Measurements from ENCODE around the gene ITPR2. TPM values are rescaled to one million over a fixed set of nuclear protein-coding genes. Genes with fewer than 3 reads are reported as not detected.

Gene ITPR2
- total and polyA plus RNA-seq, 2 of the 8 experiments (the other 6 are each of a cell fraction or from before 2014, with no cell fraction given): 4.1 to 48.3 TPM

- Histone ChIP-seq H2BK15ac (ENCODE audit: low read length) (no peak overlapping the region), H3K56ac (replicated peaks; ENCODE audit: insufficient read length, low read depth, low read length) (no peak overlapping the region), H3K4ac (replicated peaks; ENCODE audit: insufficient read length, low read depth, low read length) (no peak overlapping the region), H3K23ac (ENCODE audit: insufficient read length) (no peak overlapping the region), H2BK120ac (replicated peaks; ENCODE audit: low read depth, low read length) (no peak overlapping the region), H4K8ac (ENCODE audit: extremely low read depth, insufficient read depth, low read length) (no peak overlapping the region), H2AK5ac (ENCODE audit: low read depth, low read length) (no peak overlapping the region), H4K20me1 (replicated peaks in 1 of 2; ENCODE audit: control insufficient read depth in 1 of 2, insufficient read depth in 2 of 2, low read length in 2 of 2) (no peaks in the 10 kb centered on the region), H3K79me2 (ENCODE audit: control insufficient read depth in 1 of 2, insufficient read depth in 2 of 2, low read length in 2 of 2) (peaks cover 0 to 10% of the 10 kb centered on the region in 2 experiments; a peak in 2 of 4 replicates), H3K27me3 (replicated peaks in 1 of 4; ENCODE audit: control insufficient read depth in 3 of 4, extremely low read depth in 1 of 4, insufficient read depth in 3 of 4, low read length in 3 of 4) (no peaks in the 10 kb centered on the region), H2AFZ (ENCODE audit: low read length) (no peak overlapping the region), H3K36me3 (ENCODE audit: control insufficient read depth in 2 of 4, insufficient read depth in 4 of 4, low read length in 3 of 4) (no peaks in the 10 kb centered on the region), H4K91ac (replicated peaks; ENCODE audit: insufficient read length, low read length) (no peak overlapping the region), H2BK20ac (ENCODE audit: low read length) (no peak overlapping the region), H3K23me2 (ENCODE audit: low read depth, low read length) (no peaks in the 10 kb centered on the region), H2BK12ac (ENCODE audit: low read depth, low read length) (no peak overlapping the region), H3K18ac (ENCODE audit: extremely low read depth, low read length) (no peak overlapping the region), H3K4me1 (replicated peaks in 1 of 4; ENCODE audit: control insufficient read depth in 3 of 4, insufficient read depth in 4 of 4, low read length in 3 of 4) (no peaks in the 10 kb centered on the region), H3K4me2 (ENCODE audit: insufficient read depth in 1 of 2, low read depth in 2 of 2, low read length in 2 of 2) (no peak overlapping the region), H3K9ac (replicated peaks in 1 of 4; ENCODE audit: extremely low read depth in 1 of 4, low read depth in 3 of 4, low read length in 3 of 4) (no peak overlapping the region), H3K9me3 (ENCODE audit: insufficient read depth in 2 of 2, low read depth in 1 of 2, low read length in 1 of 2) (no peaks in the 10 kb centered on the region), H2BK5ac (ENCODE audit: low read depth, low read length) (no peak overlapping the region), H3K4me3 (ENCODE audit: extremely low read depth in 1 of 4, insufficient read depth in 2 of 4, low read depth in 3 of 4, low read length in 4 of 4) (no peak overlapping the region), H3K79me1 (ENCODE audit: low read depth, low read length) (no peaks in the 10 kb centered on the region; the same call in 1 of the 2 replicates), H3K14ac (ENCODE audit: insufficient read length) (no peak overlapping the region), H3K27ac (ENCODE audit: low read depth, low read length) (no peak overlapping the region), H4K5ac (ENCODE audit: insufficient read length, low read depth, low read length) (no peak overlapping the region)
- DNase-seq (ENCODE audit: low read depth in 1 of 2, low spot score in 2 of 2): no peak
- whole genome bisulfite sequencing, 2 experiments (ENCODE audit: extremely low coverage in 1 of 2, insufficient coverage in 1 of 2, insufficient read length in 1 of 2, insufficient replicate concordance in 2 of 2, low coverage in 1 of 2, low lambda C conversion rate in 2 of 2, missing lambda C conversion rate in 1 of 2): 67% methylated on average over 4 of the region's 4 CpGs; no CpG with 5 or more reads in 1 of the 2 experiments
- TF ChIP-seq SIX5 (IDR thresholded peaks at IDR 0.05; ENCODE audit: low read depth, low read length): no peak
- no peak for TF ChIP-seq TAF1 (IDR thresholded peaks at IDR 0.05; ENCODE audit: low read depth, low read length)
- no peak for TF ChIP-seq NRF1 (IDR thresholded peaks at IDR 0.05; ENCODE audit: low read depth, low read length)
- no peak for TF ChIP-seq CREB1 (IDR thresholded peaks at IDR 0.05)
- no peak for TF ChIP-seq TBP (IDR thresholded peaks at IDR 0.05; ENCODE audit: low read depth, low read length)
- no peak for TF ChIP-seq HDAC6 (IDR thresholded peaks at IDR 0.05; ENCODE audit: low read depth, low read length)
- no peak for TF ChIP-seq EZH2 (IDR thresholded peaks at IDR 0.05; ENCODE audit: low read depth, low read length, severe bottlenecking)
- no peak for TF ChIP-seq ATF3 (IDR thresholded peaks at IDR 0.05; ENCODE audit: insufficient read depth, low read depth, low read length)
- no peak for TF ChIP-seq SP1 (IDR thresholded peaks at IDR 0.05; ENCODE audit: low read depth, low read length)
- no peak for TF ChIP-seq CBX8 (IDR thresholded peaks at IDR 0.05; ENCODE audit: borderline replicate concordance, low read depth, low read length)
- no peak for TF ChIP-seq CHD1 (IDR thresholded peaks at IDR 0.05; ENCODE audit: low read depth, low read length)
- ChIA-PET POLR2A (ENCODE audit: partially characterized antibody) (interaction anchor here (1.0 kb wide), 1 partner anchor 11 kb away, joined by 3 read pairs; no protein-coding TSS in a partner anchor), CTCF (ENCODE audit: partially characterized antibody) (interaction anchor here (1.9 kb wide), 1 partner anchor 43 kb away, joined by 5 read pairs; no protein-coding TSS in a partner anchor)
- FAIRE-seq: no peak
Observed at GRCh38 chr12:26810330-26810729, 22.7 kb downstream of the ITPR2 start.
